Hepatic stellate cell (primary cell): ENCODE measurements around the gene ATAT1.

Source experiments
- DNase-seq: peaks from one replicate; pipeline ENCODE4 v3.0.0; 2011; ENCODE audit warnings: low spot score

Gene ATAT1

GRCh38 chr6:30613251-30614043 lies 13.2 kb upstream of the ATAT1 start:
- no peak for DNase-seq

- no peak for DNase-seq
Measured at GRCh38 chr6:30614044-30614842, 12.4 kb upstream of the ATAT1 start.

DNA sequence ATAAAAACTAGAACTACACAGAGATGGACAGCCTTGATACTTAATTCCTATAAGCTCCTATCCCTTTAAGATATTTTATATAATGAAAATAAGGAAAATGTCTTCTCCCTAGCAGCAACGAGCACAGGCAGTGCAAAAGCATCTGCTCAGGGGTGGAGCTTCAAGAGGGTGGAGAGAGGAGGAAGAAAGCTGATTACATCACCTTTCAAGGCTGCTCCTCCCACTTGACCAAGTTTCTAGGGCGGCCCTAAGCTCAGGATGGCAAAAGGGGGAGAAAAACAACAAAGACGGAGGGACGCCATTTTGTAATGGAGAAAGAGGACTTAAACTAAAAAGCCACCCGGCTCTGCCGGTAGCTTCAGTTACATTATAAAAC lies 11.8 kb upstream of the ATAT1 start:
- DNase-seq, result peak; percentile 84

DNA sequence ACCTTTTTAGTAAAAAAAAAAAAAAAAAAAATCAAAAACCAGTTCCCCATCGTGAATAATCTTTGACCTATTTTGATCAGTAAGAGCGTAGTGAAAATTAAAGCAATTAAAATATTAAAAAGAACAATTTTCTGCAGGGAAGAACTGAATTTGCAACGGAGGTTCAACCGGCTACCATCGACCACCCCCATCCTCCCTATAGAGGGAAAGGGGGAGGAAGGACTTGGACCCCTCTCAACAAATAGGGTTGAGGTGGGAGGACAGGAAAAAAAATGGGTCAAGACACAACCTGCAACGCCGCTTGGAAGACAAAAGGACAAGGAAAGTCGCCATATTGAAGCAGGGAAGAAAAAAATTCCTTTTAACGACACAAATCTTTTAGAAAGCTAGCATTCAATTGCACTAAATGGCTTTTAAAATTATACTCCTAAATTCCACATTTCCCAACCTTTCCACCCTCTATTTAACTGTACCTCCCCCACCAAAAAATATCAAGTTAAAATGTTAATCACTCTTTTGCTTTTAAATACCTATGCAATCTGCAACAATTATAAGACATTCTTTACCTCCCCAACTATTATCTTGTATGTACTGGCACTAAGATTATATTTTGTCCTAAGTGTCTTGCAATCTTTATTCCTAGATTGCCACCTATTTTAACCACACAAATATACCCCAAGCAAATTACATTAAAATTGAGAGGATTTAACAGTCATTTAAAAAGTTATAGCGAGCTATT lies 11.3 kb upstream of the ATAT1 start:
- no peak for DNase-seq

GRCh38 chr6:30615958-30616810 lies 10.5 kb upstream of the ATAT1 start:
- DNase-seq, result no peak

- peak; percentile 92 for DNase-seq
Measured at GRCh38 chr6:30616811-30617564, 9.7 kb upstream of the ATAT1 start, which contains the start of gene PPP1R10. TSS of gene PPP1R10 (minus strand) at chr6:30617243. CDS start at chr6:30609944, 7,299 bp downstream.

DNA sequence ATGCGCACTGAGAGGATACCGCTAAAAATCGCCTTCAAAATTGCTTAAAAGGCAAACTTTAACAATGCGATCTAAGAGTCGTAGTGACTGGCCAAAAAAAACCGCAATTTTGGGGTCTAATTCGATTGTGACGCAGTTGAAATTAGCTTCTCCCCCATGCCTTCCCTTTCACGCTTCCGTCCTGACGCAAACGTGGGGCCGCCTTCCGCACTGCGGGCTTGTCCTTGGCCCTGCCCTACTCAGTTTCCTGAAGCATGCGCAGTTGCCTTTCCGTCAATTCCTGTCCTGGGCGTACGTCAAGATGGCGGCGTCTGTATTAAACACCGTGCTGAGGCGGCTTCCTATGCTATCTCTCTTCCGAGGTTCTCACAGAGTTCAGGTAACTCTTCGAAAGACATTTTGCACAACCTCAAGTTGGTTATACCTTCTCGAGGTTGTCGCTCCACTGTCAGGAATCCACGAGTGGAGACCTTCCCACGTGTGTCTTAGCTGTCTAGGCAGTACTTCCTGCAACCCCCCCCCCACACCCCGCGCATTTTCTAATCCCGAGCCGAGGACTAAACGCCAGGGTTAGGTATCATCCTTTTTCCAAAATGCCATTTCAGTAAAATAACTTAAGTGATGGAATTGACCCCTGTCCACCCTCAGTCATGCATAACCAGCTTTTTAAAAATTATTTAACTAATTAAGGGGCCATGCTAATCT lies 9.0 kb upstream of the ATAT1 start, which contains the start of gene MRPS18B:
TSS of gene MRPS18B (plus strand) at position 276 of the 705 bp plus-strand sequence. CDS start at position 302, 26 bp downstream.
- DNase-seq, result peak; percentile 90

GRCh38 chr6:30618270-30618797 lies 8.3 kb upstream of the ATAT1 start:
- no peak for DNase-seq

- DNase-seq, result no peak
Measured at GRCh38 chr6:30619561-30619960, 7.1 kb upstream of the ATAT1 start.

GRCh38 chr6:30625511-30625910 lies 1.2 kb upstream of the ATAT1 start:
- no peak for DNase-seq

DNA sequence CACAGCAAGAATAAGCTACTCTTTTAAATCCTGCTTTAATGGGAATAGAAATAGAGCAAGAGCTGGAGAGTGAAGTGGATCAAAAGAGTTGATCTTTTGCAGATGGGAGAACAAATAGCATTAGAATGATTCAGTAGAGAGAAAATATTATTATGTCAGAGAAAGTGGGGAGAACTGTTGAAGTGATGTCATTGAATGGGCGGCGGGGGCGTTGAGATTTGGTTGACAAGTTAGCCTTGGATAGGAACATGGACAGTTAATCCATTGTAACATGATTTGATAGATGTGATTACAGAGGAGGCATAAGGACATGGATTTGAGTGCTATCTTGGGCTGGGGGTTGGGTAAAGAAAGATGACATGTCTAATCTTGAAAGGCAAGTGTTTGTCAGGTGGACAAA lies 9.2 kb downstream of the ATAT1 start:
- DNase-seq, result no peak

GRCh38 chr6:30640481-30640880 lies 13.8 kb downstream of the ATAT1 start:
- DNase-seq, result no peak

DNA sequence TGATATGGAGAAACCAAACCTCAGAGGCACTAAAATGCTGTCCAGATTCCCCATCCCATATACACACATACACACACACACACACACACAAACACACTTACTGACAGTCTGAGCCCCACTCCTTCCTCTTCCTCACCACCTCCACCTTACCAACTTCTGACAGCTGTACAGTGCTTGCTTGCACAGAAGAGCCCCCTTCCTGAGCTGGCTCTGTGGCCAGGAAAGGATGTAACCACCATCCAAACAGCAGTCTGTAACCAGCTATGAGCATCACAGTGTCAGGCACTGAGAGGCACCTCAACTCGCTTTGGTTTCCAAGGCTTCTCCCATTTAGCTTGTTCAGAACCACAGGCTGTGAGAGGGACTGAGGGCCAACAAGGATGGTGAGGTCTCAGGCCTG lies 14.4 kb downstream of the ATAT1 start:
- DNase-seq, result no peak

GRCh38 chr6:30643656-30644055 lies 17.0 kb downstream of the ATAT1 start:
- no peak for DNase-seq

GRCh38 chr6:30644769-30645168 lies 18.1 kb downstream of the ATAT1 start:
- DNase-seq, result no peak

- DNase-seq, result no peak
Measured at GRCh38 chr6:30645989-30646388, 19.3 kb downstream of the ATAT1 start.

DNA sequence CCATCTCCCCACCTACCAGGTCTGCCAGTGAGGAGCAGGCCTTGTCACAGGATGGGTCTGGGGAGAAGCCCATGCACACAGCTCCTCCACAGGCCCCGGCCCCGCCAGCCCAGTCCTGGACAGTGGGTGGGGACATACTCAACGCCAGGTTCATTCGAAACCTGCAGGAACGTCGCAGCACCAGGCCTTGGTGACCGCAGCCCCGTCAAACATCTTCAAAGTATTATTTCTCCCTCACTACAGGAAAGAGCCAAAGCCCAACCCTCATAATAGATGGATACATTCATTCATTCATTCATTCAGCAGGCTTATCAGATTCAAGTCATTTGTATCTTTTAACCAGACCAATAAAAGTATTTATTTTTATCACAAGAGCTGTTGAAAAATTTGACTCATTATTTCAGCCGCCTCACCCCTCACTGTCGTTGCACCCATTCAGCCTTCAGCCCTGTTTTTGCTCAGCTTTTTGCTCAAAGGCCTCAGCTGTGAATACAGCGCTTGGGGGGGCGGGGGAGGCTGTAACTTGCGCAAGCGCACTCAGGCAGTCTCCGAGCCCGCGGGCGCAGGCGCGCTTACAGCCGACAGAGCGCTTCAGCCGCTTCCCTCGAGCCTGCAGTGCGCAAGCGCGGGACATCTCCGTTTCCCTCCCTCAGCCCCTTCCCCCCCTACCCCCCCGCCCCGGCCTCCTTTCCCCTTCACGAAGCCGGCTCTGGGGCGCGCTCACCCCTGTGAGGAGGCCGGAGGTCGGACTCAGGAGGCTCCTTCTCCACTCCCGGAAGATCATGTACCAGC lies 20.0 kb downstream of the ATAT1 start, which contains the start of gene C6orf136:
TSS of gene C6orf136 (plus strand) at position 684 of the 792 bp plus-strand sequence. CDS start at position 783, 99 bp downstream.
- peak; percentile 99 for DNase-seq

DNA sequence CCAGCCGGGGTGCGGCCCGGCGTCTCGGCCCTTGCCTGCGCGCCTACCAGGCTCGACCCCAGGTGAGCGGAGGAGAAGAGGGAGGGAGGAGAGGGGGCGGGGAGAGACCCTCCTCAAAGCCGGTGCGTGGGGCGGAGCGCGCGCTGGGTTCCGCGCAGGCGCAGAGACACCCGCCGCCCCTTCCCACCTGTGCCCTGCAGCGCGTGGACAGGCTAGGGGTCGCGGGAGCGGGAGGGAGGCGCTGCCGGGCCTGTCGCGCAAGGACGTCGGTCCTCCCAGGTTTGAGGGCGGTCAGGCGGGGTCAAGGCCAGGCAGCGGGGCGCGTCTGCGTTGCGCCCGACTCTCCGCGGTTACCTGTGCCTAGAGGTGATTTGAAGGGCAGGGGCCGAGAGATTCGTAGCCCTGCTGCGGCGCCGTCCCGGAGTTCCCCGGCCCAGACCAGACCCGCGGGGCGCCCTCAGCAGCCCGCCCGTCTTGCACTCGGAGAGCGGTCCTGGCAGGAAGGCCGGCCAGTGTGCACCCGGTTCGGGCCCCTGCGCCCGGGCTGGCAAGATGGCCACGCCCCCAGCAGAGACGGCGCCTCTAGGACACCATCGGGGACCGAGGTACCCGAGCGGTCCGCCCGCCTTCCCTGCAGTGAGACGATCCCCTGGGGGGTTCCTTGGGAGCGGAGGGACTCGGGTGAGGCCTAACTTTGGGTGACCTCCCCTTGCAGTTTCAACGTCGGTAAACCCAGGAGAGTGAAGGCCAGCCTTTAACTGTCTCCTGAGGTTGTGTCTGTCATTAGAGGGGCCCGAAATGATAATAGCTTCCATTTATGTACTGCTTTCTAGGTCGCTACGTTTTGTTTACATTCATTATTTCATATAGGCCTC lies 20.8 kb downstream of the ATAT1 start:
- peak; percentile 88 for DNase-seq
